K562 (cell line): ENCODE measurements around the gene COQ2. TPM values are rescaled to one million over a fixed set of nuclear protein-coding genes. Genes with fewer than 3 reads are reported as not detected.
"Not testable (repeated sequence)": the region's sequence is repeated elsewhere in the genome, so short reads cannot be mapped to it uniquely, and the experiment has no call there.

Source experiments
- ATAC-seq: fragments of 200-7000 bp; cut with Tn5 transposase; 3 replicates; pipeline ENCODE4 v1.9.1; 2020; ENCODE audit warnings: moderate library complexity
- BruUV-seq: library from RNA; stranded (reverse); fragments of 400-500 nt; replicated peaks from 2 replicates; lab custom pipeline; 2021; lab: Mats Ljungman, UMichigan
- CTCF ChIA-PET: fragments of 300-600 bp; formaldehyde crosslinking; extraction: SDS; loops from one replicate; lab custom pipeline; 2021; ENCODE audit warnings: low intra/inter-chr PET ratio; lab: Yijun Ruan, JAX
- POLR2A ChIA-PET: fragments of 300-600, 350-650 bp; sonication (Branson Sonifier 250); formaldehyde crosslinking; extraction: SDS; loops from one replicate; lab custom pipeline; 2021; ENCODE audit warnings: antibody characterized with exemption, inconsistent platforms; lab: Yijun Ruan, JAX
- DNase-seq, 4 experiments: peaks; one replicate each; pipeline versions ENCODE4 v3.0.0 to v3.0.0-alpha.2; 2011 to 2018; ENCODE audit warnings: low spot score in 3 of 4, mixed read lengths in 3 of 4; ENCODE audit errors: extremely low read depth in 1 of 4
- FAIRE-seq: peaks from 2 replicates; lab custom pipeline; 2011; peaks lifted over from hg19 to GRCh38; lab: Jason Lieb, UNC
- H2AFZ ChIP-seq: 2 replicates; pipeline ENCODE4 v1.6.0; 2011; ENCODE audit warnings: low read depth, low read length, control low read depth, inconsistent platforms
- H3K27ac ChIP-seq: fragments of 200-600 bp; 3 replicates; pipeline ENCODE4 v1.8.0; 2011; ENCODE audit warnings: low read depth, mild to moderate bottlenecking, control low read depth, inconsistent platforms, low read length, moderate library complexity, mixed read lengths; ENCODE audit errors: extremely low read depth
- H3K27me3 ChIP-seq, 2 experiments: fragments of 300-600 bp in 1 of 2; 2 replicates in 1 of 2; 3 replicates in 1 of 2; pipeline versions ENCODE4 v1.6.0 to v1.8.0; 2011; ENCODE audit warnings: inconsistent platforms in 2 of 2, low read length in 2 of 2, mild to moderate bottlenecking in 1 of 2, mixed read lengths in 1 of 2, moderate library complexity in 1 of 2; ENCODE audit not compliant: control insufficient read depth in 2 of 2, insufficient read depth in 2 of 2
- H3K36me3 ChIP-seq: fragments of 300-600 bp; 3 replicates; pipeline ENCODE4 v1.8.0; 2011; ENCODE audit warnings: mild to moderate bottlenecking, low read length, inconsistent platforms; ENCODE audit not compliant: control insufficient read depth, insufficient read depth
- H3K4me1 ChIP-seq, 2 experiments: fragments of 200-600 bp in 1 of 2; replicated peaks in 1 of 2; 2 replicates in 1 of 2; 3 replicates in 1 of 2; pipeline versions ENCODE4 v1.5.1 to v1.8.0; 2011; ENCODE audit warnings: inconsistent platforms in 2 of 2, low read length in 2 of 2, mild to moderate bottlenecking in 1 of 2, mixed read lengths in 1 of 2, moderate library complexity in 1 of 2; ENCODE audit not compliant: control insufficient read depth in 2 of 2, insufficient read depth in 2 of 2
- H3K4me2 ChIP-seq: 2 replicates; pipeline ENCODE4 v1.6.1; 2011; ENCODE audit warnings: low read length, control low read depth, inconsistent platforms, mixed read lengths; ENCODE audit not compliant: insufficient read depth
- H3K4me3 ChIP-seq: fragments of 200-600 bp; sonication (generic), shearing (Covaris generic); 2 replicates; pipeline ENCODE4 v1.5.1; 2016; ENCODE audit warnings: control low read depth, inconsistent platforms
- H3K79me2 ChIP-seq: fragments of 200-600 bp; 3 replicates; pipeline ENCODE4 v1.8.0; 2011; ENCODE audit warnings: low read length, inconsistent platforms; ENCODE audit not compliant: control insufficient read depth, insufficient read depth
- H3K9ac ChIP-seq, 2 experiments: 2 replicates each; pipeline versions ENCODE4 v1.6.0 to v1.6.1; 2011; ENCODE audit warnings: low read depth in 2 of 2, low read length in 2 of 2, control low read depth in 1 of 2, inconsistent platforms in 1 of 2, mild to moderate bottlenecking in 1 of 2, mixed read lengths in 1 of 2; ENCODE audit not compliant: insufficient read depth in 1 of 2
- H3K9me1 ChIP-seq: one replicate; pipeline ENCODE4 v1.6.0; 2011; ENCODE audit warnings: inconsistent platforms, mild to moderate bottlenecking, low read length, moderate library complexity; ENCODE audit not compliant: control insufficient read depth, insufficient read depth
- H3K9me3 ChIP-seq: replicated peaks from 2 replicates; pipeline ENCODE4 v1.5.1; 2011; ENCODE audit warnings: low read depth, low read length, inconsistent platforms; ENCODE audit not compliant: control insufficient read depth, insufficient read depth
- H4K20me1 ChIP-seq: replicated peaks from 2 replicates; pipeline ENCODE4 v1.6.1; 2011; ENCODE audit warnings: low read length, inconsistent platforms, mixed read lengths; ENCODE audit not compliant: control insufficient read depth, insufficient read depth
- BACH1 ChIP-seq: fragments of 200-800 bp; sonication (Bioruptor generic); IDR thresholded peaks from 2 replicates; pipeline ENCODE4 v1.6.1; 2016; ENCODE audit warnings: missing genetic modification characterization, missing compliant biosample characterization
- NR2C1 ChIP-seq, 2 experiments: fragments of 450-650 bp; IDR thresholded peaks; 2 replicates each; pipeline ENCODE4 v1.6.1; 2017; ENCODE audit warnings: mild to moderate bottlenecking in 2 of 2, antibody characterized with exemption in 1 of 2, inconsistent platforms in 1 of 2, missing compliant biosample characterization in 1 of 2, missing genetic modification characterization in 1 of 2
- WGBS: fragments of 100-300 bp; shearing (Covaris generic); methylation state at CpG from one replicate; pipeline ENCODE4 v1.1.6; 2016; ENCODE audit warnings: low coverage, mixed read lengths; ENCODE audit not compliant: insufficient coverage; ENCODE audit errors: missing lambda C conversion rate; 5-methylcytosine and 5-hydroxymethylcytosine counted together
- in situ Hi-C: fragments of 300-500 bp; cut with MboI; formaldehyde crosslinking; loops from 4 replicates; pipeline ENCODE4 v1.15.0; 2018; ENCODE audit warnings: inconsistent platforms, mixed read lengths
- intact Hi-C: fragments of 100-400 bp; cut with micrococcal nuclease; formaldehyde crosslinking; loops from 2 replicates; pipeline ENCODE4 v1.14.2; 2022
- polyA plus RNA-seq, 8 experiments: library from polyadenylated mRNA; depleted of rRNA in 4 of 8; stranded (reverse) in 5 of 8; unstranded in 3 of 8; fragments of >200 nt; fragmentation: Nextera tagmentation in 2 of 8; fragmentation: Illumina TruSeq in 1 of 8; extraction: Ambion mirVana in 2 of 8; extraction: Trizol in 1 of 8; gene quantifications; 2 replicates each; pipeline versions ENCODE4 v1.2.1 to v1.2.3, GENCODE V29; 2011 to 2014; ENCODE audit warnings: inconsistent platforms in 1 of 8, missing spikeins in 1 of 8
- total RNA-seq, 7 experiments: library from RNA; depleted of rRNA in 6 of 7; stranded (reverse); fragments of >200 nt in 6 of 7; fragmentation: Illumina TruSeq in 2 of 7; extraction: Trizol in 2 of 7; gene quantifications; 2 replicates each; pipeline versions ENCODE4 v1.2.1 to v1.2.3, GENCODE V29; 2011 to 2021; ENCODE audit warnings: low replicate concordance in 1 of 7

The COQ2 gene
- total and polyA plus RNA-seq, 9 of the 15 experiments (the other 6 are each of a cell fraction or from before 2014, with no cell fraction given), result 1.9 to 13.5 (median 11.8) TPM

DNA sequence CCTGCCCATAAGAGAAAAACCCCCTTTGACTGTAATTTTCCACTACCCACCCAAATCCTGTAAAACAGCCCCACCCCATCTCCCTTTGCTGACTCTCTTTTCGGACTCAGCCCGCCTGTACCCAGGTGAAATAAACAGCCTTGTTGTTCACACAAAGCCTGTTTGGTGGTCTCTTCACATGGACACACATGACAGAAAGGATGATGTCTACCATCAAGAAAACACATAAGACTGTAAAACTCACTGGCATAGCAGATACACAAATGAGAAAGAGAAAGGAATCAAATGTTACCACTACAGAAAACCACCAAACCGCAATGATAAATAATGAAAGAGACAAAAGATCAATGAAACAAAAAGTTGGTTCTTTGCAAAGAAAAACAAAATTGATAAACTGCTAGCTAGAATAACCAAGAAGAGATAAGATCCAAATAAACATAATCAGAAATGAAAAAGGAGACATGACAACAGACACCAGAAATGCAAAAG, 48.9 kb downstream of the COQ2 start:
- POLR2A ChIA-PET, CTCF ChIA-PET, H4K20me1 ChIP-seq, BruUV-seq, H2AFZ ChIP-seq, ATAC-seq, H3K9me3 ChIP-seq, H3K27ac ChIP-seq, H3K79me2 ChIP-seq, in situ Hi-C loops, H3K4me1 ChIP-seq, H3K4me2 ChIP-seq, DNase-seq, intact Hi-C loops, FAIRE-seq, H3K9ac ChIP-seq, H3K4me3 ChIP-seq, H3K27me3 ChIP-seq, H3K9me1 ChIP-seq, H3K36me3 ChIP-seq: not testable (repeated sequence)
- WGBS, result 18% methylated on average over 3 of the region's 3 CpGs

GRCh38 chr4:83234902-83235644, 49.5 kb downstream of the COQ2 start:
- no peaks in the 10 kb centered on the region for H3K27me3 ChIP-seq
- ATAC-seq (no peak), DNase-seq (no peak), FAIRE-seq (no peak)
- TF ChIP-seq BACH1, result no peak
- TF ChIP-seq NR2C1 (IDR thresholded peaks at IDR 0.05), result no peak
- TF ChIP-seq NR2C1 (tag; IDR thresholded peaks at IDR 0.05), result 0 out of 2 replicates have a peak, but pooled peaks have one; percentile 33
- no peaks in the 10 kb centered on the region for H3K9me3 ChIP-seq
- no TSS peak for BruUV-seq
- ChIA-PET POLR2A (no interaction called here), CTCF (no interaction called here)
- in situ Hi-C loops, result no loop called here
- no peaks in the 10 kb centered on the region for H3K36me3 ChIP-seq
- intact Hi-C loops, result no loop called here
- no peak overlapping the region for H2AFZ ChIP-seq
- H3K9ac ChIP-seq, result no peak overlapping the region
- H3K4me3 ChIP-seq, result no peak overlapping the region
- H3K4me2 ChIP-seq, result no peak overlapping the region
- H3K27ac ChIP-seq, result no peak overlapping the region
- H4K20me1 ChIP-seq, result no peaks in the 10 kb centered on the region
- H3K4me1 ChIP-seq, result peaks cover 0 to 7% of the 10 kb centered on the region in 2 experiments; a peak in 2 of 5 replicates
- no peaks in the 10 kb centered on the region for H3K9me1 ChIP-seq
- no peaks in the 10 kb centered on the region for H3K79me2 ChIP-seq
- 19% methylated on average over 4 of the region's 4 CpGs for WGBS

DNA sequence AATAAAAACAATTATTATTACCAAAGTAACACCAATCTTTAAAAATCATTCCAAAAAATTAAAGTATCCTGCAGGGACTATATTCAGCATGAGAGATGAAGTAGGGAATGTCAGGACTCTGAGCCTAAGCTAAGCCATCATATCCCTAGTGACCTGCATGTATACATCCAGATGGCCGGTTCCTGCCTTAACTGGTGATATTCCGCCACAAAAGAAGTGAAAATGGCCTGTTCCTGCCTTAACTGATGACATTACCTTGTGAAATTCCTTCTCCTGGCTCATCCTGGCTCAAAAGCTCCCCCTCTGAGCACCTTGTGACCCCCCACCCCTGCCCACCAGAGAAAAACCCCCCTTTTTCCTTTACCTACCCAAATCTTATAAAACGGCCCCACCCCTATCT, 50.2 kb downstream of the COQ2 start:
- ATAC-seq, H3K9ac ChIP-seq, H3K27me3 ChIP-seq, POLR2A ChIA-PET, CTCF ChIA-PET, in situ Hi-C loops, H4K20me1 ChIP-seq, FAIRE-seq, H3K9me3 ChIP-seq, H3K4me1 ChIP-seq, BruUV-seq, H2AFZ ChIP-seq, H3K4me3 ChIP-seq, H3K36me3 ChIP-seq, H3K9me1 ChIP-seq, DNase-seq, H3K4me2 ChIP-seq, intact Hi-C loops, H3K27ac ChIP-seq, H3K79me2 ChIP-seq: not testable (repeated sequence)
- WGBS, result 28% methylated on average over 3 of the region's 3 CpGs
